HFFc6 (cell line): Measurements from ENCODE around the gene PGAM2. TPM values are rescaled to one million over a fixed set of nuclear protein-coding genes. Genes with fewer than 3 reads are reported as not detected.

Experiments
- DNase-seq: peaks from one replicate; pipeline ENCODE4 v3.0.0-alpha.2; 2018
- H3K27ac Mint-ChIP-seq: 2 replicates; pipeline ENCODE4 v1.8.0; 2020; ENCODE audit warnings: mild to moderate bottlenecking, mixed read lengths
- H3K27me3 Mint-ChIP-seq: 2 replicates; pipeline ENCODE4 v1.8.0; 2021; ENCODE audit warnings: mild to moderate bottlenecking, moderate library complexity, mixed read lengths; ENCODE audit not compliant: insufficient read depth
- H3K36me3 Mint-ChIP-seq: 2 replicates; pipeline ENCODE4 v1.8.0; 2021; ENCODE audit warnings: low read depth, mixed read lengths
- H3K4me1 Mint-ChIP-seq: 2 replicates; pipeline ENCODE4 v1.8.0; 2020; ENCODE audit warnings: low read depth, mixed read lengths
- H3K4me3 Mint-ChIP-seq: 2 replicates; pipeline ENCODE4 v1.8.0; 2020; ENCODE audit warnings: mild to moderate bottlenecking, moderate library complexity, mixed read lengths
- H3K9me3 Mint-ChIP-seq: 2 replicates; pipeline ENCODE4 v1.8.0; 2020; ENCODE audit warnings: mild to moderate bottlenecking, mixed read lengths
- CTCF ChIP-seq: fragments of 200-600 bp; sonication (generic); IDR thresholded peaks from 2 replicates; pipeline ENCODE4 v1.5.0; 2021; ENCODE audit warnings: antibody characterized with exemption, mild to moderate bottlenecking
- total RNA-seq, 6 experiments: library from RNA; stranded (reverse); fragmentation: NEBNext Ultra II Directional; extraction: Animal tissue kit (Norgen Biotek cat#: 25700); gene quantifications; 2 replicates in 1 of 6; 3 replicates in 5 of 6; pipeline ENCODE4 v1.2.3, GENCODE V29; 2021

The PGAM2 gene
- total RNA-seq, 6 experiments from 2014 or later: 0.26 to 0.51 (median 0.35) TPM; not detected in 2

- Mint-ChIP-seq H3K36me3 (peaks cover 32% of the 10 kb centered on the region), H3K27ac (no peak overlapping the region), H3K4me3 (no peak overlapping the region), H3K9me3 (no peaks in the 10 kb centered on the region), H3K27me3 (no peaks in the 10 kb centered on the region; the same call in 1 of the 2 replicates), H3K4me1 (no peaks in the 10 kb centered on the region)
- TF ChIP-seq CTCF: no peak
- DNase-seq: no peak
Measured at GRCh38 chr7:44057849-44058758, 7.3 kb downstream of the PGAM2 start.

GRCh38 chr7:44057181-44057848 lies 8.1 kb downstream of the PGAM2 start:
- no peak for DNase-seq
- H3K27ac Mint-ChIP-seq: no peak overlapping the region
- no peaks in the 10 kb centered on the region for H3K4me1 Mint-ChIP-seq
- no peaks in the 10 kb centered on the region for H3K27me3 Mint-ChIP-seq
- no peak for TF ChIP-seq CTCF
- no peak overlapping the region for H3K4me3 Mint-ChIP-seq
- H3K36me3 Mint-ChIP-seq: peaks cover 32% of the 10 kb centered on the region
- H3K9me3 Mint-ChIP-seq: no peaks in the 10 kb centered on the region

- no peaks in the 10 kb centered on the region for H3K27me3 Mint-ChIP-seq
- no peaks in the 10 kb centered on the region for H3K4me1 Mint-ChIP-seq
- DNase-seq: no peak
- no peak overlapping the region for H3K27ac Mint-ChIP-seq
- H3K9me3 Mint-ChIP-seq: no peaks in the 10 kb centered on the region
- no peak overlapping the region for H3K4me3 Mint-ChIP-seq
- peaks cover 32% of the 10 kb centered on the region for H3K36me3 Mint-ChIP-seq
- no peak for TF ChIP-seq CTCF
Measured at GRCh38 chr7:44056681-44057080, 8.7 kb downstream of the PGAM2 start.

GRCh38 chr7:44052771-44053365 lies 12.5 kb downstream of the PGAM2 start:
- H3K4me3 Mint-ChIP-seq: no peak overlapping the region

More at GRCh38 chr7:44052771-44053365, 12.5 kb downstream of the PGAM2 start:
- H3K27ac Mint-ChIP-seq: no peak overlapping the region
- no peak for TF ChIP-seq CTCF
- peaks cover 6% of the 10 kb centered on the region for H3K4me1 Mint-ChIP-seq
- peaks cover 23% of the 10 kb centered on the region for H3K36me3 Mint-ChIP-seq
- DNase-seq: no peak
- H3K27me3 Mint-ChIP-seq: no peaks in the 10 kb centered on the region
- H3K9me3 Mint-ChIP-seq: no peaks in the 10 kb centered on the region
